ENCODE measurements around the gene TRAF3. TPM values are rescaled to one million over a fixed set of nuclear protein-coding genes. Genes with fewer than 3 reads are reported as not detected.
"Not testable (repeated sequence)": the region's sequence is repeated elsewhere in the genome, so short reads cannot be mapped to it uniquely, and the experiment has no call there.

TRAF3 gene
- total RNA-seq, 2 experiments from 2014 or later, result 52.9 to 54.4 TPM

DNA sequence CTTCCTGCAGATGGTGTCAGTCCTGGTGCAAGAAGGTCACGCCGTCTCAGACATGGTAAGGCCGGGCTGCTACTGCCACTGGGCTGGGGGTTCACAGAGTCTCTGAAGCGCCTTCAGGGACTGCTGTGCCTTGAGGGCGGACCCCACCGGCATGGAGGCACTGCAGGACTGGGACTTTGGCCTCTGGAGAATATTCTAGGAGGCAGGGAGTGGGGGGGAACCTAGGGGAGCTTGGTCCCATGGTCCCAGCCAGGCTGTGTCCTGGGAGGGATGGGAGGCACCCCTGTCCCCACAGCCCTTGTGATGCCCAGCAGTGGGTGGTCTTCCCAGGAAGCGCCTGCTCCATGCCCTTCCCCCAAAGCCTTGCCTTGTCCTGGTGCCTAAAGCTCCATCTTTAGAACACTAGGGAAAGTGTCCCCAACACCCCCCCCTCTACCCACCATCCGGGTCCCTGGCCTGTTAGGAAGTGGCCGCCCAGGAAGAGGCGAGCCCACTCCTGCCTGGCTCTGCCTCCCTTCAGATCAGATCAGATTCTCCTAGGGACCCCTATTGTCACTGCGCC is 146.8 kb downstream of the TRAF3 start:
- CTCF ChIA-PET, result no interaction called here
- POLR2A ChIA-PET, result interaction anchor here (1.1 kb wide), 1 partner anchor 8 kb away, joined by 3 read pairs; no protein-coding TSS in a partner anchor

DNA sequence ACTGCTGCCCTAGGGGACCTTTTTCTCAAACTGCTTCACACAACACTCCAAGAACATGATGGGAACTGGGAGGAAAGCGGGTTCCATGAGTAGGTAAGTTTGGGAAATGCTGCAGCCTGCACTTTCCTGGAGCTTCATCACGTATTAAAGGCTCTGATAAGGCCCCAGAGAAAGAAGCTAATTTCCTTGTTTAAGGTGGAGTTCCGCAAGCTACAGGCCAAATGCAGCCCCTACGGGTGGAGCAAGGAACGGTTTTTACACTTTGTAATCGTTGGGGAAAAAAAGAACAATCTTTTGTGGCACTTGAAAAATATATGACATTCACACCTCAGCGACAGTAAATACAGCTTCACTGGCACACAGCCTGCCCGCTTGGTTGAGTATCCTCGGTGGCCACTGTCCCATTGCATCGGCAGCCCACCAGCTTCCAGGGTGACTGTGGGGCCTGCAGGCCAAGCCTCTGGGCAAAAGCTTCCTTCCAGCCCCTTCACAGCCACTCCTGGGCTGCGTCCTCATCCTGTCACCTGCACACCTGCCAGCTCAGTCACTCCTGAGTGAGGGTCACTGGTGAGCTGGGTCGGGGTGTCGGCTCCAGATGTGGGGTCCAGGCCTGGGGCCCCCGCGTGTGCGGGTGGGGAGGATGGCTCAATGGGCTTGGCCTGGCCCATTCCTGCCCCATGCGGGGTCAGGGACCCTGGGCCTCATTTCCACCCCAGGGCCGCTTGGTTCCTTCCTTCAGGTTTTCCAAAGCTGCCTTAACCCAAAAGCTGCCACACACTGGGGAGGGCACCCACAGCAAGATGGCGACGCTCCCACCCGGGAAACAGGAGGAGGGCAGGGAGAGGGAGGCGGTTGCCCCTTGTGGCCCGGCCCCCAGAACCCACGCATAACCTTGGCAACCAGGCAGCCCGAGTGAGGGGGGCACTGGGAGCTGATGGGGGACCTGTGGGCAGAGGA is 147.7 kb downstream of the TRAF3 start:
- CTCF ChIA-PET, result interaction anchor here (0.5 kb wide), 1 partner anchor 307 kb away, joined by 3 read pairs; no protein-coding TSS in a partner anchor
- POLR2A ChIA-PET, result interaction anchor here (0.5 to 1.1 kb wide), 2 partner anchors 9 to 123 kb away, joined by 3 read pairs; no protein-coding TSS in a partner anchor

DNA sequence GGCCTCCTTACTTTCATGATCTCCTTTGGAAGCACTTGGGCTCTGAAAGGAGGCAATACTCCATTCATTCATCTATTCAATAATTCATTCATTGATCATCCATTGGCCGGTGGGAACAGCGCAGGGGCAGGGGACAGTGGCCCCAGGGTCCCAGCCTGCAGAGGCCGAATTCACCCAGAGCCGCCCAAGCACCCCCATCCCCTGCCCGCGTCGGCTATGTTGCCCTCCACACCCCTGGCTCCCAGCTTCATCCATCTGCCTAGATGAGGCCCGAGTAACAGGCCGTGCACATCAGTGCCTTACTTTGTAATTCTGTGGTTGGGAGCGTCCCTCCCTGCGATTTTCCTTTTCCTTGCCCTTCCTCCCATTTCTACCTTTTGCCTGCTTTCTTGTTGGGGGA is 148.4 kb downstream of the TRAF3 start:
- CTCF ChIA-PET, result interaction anchor here (0.5 kb wide), 1 partner anchor 308 kb away, joined by 3 read pairs; no protein-coding TSS in a partner anchor
- POLR2A ChIA-PET, result no interaction called here

DNA sequence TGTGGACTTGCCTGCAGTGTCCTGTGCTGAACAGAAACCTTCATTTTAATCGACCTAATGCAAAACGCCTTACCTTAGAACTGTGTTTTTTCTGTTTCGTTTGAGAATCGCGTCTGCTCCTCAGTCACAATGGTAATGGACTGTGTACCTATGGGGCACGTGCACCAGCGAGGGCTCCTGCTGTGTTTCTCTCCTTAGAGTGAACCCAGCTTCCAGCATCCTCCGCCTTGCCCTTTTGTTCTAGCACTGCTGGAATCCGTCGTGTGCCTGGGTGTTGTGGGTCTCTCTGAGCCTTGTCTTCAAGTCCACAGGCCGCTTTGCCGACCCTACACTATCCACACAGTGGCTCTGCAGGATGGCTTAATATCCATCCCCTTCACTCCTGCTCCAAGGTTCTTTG is 148.9 kb downstream of the TRAF3 start:
- ChIA-PET POLR2A (no interaction called here), CTCF (no interaction called here)

DNA sequence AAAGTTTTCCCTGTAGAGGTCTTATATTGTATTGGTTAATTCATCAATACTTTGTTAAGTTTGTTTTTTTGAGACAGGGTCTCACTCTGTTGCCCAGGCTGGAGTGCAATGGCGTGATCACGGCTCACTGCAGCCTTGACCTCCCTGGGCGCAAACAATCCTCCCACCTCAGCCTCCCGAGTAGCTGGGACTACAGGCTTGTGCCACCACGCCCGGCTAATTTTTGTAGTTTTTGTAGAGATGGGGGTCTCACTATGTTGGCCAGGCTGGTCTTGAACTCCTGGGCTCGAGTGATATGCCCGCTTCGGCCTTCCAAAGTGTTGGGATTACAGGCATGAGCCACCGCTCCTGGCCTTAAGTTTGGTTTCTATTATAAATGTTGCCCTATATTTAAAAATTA is 149.6 kb downstream of the TRAF3 start:
- POLR2A ChIA-PET, CTCF ChIA-PET: not testable (repeated sequence)

DNA sequence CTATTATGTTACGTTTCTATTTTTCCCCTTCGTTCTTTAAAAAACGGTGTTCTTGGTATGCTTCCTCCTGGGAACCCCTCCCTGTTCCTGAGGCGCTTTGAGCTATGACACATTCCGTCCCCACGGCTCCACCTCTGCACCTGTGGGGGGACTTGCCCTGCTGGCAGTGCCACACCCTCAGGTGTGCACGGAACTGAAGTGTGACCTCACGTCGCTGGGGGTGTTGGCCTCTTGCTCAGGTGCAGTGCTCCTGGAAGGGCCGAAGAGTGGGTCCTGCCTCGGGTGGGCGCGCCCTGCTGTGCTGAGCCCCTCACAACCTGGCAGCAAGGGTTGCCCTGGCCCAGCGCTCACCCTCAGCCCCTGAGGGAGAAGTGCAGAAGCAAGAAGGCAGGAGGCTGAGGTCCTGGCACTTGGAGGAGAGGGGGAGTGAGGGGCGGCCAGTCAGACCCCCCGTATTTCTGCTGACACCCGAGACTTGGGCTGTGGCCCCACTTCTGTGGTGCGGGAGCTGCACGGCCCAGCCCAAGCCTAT is 150.2 kb downstream of the TRAF3 start:
- POLR2A ChIA-PET, result interaction anchor here (0.6 kb wide), 1 partner anchor 149 kb away, joined by 3 read pairs; no protein-coding TSS in a partner anchor
- CTCF ChIA-PET, result interaction anchor here (1.1 kb wide), 1 partner anchor 9 kb away, joined by 3 read pairs; no protein-coding TSS in a partner anchor

DNA sequence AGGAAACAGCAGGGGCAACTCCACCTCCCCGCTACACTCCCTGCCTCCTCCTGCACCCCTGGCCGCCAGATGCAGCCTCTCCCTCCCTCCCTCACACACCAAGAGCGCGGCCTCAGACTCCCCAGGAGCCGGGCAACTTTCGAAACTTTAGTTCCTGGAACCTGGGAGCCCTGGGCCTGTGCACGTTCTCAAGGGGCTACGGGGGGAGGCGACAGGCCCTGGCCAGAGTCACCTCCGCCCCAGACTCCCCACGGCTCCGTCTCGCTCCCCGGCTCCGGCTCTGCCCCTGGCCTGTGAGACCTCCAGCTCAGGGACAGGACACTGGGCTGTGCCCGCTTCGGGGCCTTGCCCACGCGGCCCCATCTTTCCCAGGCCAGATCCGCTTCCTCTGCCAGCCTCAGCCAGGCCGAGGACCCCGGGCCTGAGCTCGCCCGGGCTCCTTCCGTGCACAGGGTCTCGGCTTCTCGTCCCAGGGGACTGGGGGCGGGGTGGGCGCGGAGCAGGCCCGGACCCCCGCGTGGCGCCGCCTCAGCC is 150.7 kb downstream of the TRAF3 start:
- POLR2A ChIA-PET, result interaction anchor here (0.6 kb wide), 1 partner anchor 149 kb away, joined by 3 read pairs; no protein-coding TSS in a partner anchor
- CTCF ChIA-PET, result interaction anchor here (1.1 kb wide), 1 partner anchor 9 kb away, joined by 3 read pairs; no protein-coding TSS in a partner anchor

DNA sequence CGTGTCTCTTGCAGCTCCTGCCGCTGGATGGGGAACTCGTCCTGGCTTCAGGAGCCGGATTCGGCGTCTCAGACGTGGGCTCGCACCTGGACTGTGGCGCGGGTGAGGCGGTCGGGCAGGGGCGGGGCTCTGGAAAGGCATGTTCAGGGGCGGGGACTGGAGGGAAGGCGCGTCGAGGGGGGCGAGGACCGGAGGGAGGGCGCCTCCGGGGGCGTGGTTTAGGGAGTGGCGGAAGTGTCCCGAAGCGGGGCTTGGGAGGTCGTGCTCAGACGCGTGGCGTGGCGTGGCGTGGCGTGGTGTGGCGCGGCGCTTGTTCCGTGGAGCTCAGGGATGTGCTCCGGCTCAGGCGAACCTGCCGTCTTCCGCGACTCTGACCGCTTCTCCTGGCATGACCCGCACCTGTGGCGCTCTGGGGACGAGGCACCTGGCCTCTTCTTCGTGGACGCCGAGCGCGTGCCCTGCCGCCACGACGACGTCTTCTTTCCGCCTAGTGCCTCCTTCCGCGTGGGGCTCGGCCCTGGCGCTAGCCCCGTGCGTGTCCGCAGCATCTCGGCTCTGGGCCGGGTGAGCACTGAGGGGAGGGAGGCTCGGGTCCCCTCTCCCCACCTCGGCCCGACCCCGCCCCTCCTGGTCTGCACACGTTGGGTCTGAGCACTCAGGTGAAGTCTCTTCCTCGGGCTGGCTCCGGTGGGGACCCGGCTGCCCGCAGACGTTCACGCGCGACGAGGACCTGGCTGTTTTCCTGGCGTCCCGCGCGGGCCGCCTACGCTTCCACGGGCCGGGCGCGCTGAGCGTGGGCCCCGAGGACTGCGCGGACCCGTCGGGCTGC is 151.4 kb downstream of the TRAF3 start:
- ChIA-PET POLR2A (no interaction called here), CTCF (interaction anchor here (1.1 kb wide), 1 partner anchor 10 kb away, joined by 3 read pairs; no protein-coding TSS in a partner anchor)

DNA sequence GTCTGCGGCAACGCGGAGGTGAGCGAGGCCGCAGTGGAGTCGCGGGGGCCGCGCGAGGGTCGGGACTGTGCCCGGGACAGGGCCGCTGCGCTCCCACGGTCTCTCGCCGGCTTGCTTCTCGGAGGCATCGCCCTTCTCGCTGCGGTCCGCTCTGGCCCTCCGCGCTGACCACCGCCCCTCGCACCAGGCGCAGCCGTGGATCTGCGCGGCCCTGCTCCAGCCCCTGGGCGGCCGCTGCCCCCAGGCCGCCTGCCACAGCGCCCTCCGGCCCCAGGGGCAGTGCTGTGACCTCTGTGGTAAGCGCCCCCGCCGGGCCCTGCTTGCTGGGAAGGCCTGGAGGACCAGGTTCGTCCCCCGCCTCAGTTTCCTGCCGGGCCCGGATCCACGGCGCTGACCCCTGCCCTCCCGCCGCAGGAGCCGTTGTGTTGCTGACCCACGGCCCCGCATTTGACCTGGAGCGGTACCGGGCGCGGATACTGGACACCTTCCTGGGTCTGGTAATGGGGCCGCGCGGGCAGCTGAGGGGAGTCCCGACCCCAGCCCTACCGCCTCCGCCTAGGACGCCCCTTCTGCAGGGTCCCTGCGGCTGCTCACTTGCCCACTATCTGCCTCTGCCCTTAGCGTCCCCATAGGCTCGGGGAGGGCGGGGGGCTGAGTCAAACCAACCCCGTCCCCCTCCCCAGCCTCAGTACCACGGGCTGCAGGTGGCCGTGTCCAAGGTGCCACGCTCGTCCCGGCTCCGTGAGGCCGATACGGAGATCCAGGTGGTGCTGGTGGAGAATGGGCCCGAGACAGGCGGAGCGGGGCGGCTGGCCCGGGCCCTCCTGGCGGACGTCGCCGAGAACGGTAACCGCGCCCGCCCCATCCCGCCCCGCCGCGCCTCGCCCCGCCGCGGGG is 152.2 kb downstream of the TRAF3 start:
- POLR2A ChIA-PET, result no interaction called here
- CTCF ChIA-PET, result no interaction called here

DNA sequence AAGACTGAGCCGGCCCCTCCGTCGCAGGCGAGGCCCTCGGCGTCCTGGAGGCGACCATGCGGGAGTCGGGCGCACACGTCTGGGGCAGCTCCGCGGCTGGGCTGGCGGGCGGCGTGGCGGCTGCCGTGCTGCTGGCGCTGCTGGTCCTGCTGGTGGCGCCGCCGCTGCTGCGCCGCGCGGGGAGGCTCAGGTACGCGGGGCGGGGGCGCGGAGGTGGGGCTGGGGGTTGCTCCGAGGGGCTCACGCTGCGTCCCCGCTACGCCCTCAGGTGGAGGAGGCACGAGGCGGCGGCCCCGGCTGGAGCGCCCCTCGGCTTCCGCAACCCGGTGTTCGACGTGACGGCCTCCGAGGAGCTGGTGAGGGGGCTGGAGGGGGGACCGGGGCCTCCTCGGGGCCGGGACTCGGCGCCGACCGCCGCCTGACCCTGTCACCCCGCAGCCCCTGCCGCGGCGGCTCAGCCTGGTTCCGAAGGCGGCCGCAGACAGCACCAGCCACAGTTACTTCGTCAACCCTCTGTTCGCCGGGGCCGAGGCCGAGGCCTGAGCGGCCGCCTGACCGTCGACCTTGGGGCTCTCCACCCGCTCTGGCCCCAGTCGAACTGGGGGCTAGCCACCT is 153.0 kb downstream of the TRAF3 start:
- ChIA-PET POLR2A (no interaction called here), CTCF (no interaction called here)

DNA sequence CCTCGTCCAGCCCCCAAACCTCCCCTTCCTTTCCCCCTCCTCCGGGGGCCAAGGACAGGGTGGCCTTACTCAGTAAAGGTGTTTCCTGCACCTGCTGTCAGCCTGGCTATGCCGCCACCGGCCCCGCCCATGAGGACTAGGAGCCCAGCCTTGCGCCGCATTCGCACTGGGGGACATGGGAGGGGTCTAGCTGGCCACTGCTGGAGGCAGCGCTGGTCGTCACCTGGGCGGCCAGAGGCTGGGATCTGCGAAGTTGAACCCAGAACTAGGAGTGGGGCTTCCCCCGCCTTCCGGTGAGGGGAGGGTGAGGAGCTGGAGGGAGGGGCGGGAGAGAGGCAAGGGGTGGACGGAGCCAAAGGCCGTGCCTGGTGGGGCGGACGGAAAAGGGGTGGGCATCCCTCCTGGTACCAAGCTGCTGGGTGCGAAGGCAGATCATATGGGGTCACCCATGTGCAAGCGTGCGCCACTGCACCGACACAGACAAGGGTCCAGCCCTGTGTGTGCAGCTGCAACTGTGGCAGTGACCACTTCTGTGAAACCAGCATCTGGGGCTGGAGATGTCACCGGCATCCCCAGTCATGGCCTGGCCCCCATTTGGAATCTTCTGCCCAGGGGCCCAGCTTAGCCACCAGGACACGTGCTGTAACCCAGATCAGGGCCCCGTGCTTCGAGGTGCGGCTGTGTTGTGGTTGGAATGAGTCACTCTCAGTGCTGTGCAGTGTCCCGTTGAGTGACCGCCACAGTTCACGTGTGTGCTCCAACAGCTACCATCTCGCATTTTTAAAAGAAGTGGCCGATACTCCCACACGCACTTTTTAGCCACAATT is 153.7 kb downstream of the TRAF3 start:
- ChIA-PET CTCF (no interaction called here), POLR2A (no interaction called here)

DNA sequence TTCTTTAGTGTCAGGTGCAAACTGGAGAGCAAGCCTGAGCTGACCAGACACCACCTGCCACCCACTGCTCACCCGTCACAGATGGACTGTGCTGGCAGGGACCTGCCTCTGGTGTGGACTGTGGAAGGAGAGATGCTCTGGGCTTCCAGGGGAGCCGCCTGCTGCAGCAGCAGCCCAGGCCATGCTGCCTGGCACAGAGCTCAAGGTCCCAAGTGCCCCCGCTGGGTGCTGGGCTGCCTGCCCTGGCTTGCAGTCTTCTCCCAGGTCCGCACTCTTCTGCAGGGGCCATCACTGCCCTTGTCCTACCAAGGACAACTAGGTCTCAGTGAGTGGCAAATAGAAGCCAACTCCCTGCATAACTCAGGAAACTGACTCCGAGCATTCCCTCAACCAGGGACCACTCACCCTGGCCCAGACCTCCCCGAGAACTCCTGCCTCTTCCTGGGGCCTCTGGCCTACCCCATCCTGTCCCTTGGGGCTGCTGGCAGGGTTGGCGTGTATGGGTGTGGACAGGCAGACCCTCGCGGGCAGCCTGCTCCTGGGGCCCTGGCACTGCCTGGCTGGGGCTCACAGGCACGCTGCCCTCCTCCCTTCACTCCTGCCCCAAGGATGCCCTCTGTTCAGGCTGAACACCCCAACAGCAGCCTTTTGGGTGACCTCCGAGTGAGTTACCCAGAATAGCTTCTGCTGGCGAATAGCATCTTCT is 154.5 kb downstream of the TRAF3 start:
- CTCF ChIA-PET, result no interaction called here
- POLR2A ChIA-PET, result no interaction called here

DNA sequence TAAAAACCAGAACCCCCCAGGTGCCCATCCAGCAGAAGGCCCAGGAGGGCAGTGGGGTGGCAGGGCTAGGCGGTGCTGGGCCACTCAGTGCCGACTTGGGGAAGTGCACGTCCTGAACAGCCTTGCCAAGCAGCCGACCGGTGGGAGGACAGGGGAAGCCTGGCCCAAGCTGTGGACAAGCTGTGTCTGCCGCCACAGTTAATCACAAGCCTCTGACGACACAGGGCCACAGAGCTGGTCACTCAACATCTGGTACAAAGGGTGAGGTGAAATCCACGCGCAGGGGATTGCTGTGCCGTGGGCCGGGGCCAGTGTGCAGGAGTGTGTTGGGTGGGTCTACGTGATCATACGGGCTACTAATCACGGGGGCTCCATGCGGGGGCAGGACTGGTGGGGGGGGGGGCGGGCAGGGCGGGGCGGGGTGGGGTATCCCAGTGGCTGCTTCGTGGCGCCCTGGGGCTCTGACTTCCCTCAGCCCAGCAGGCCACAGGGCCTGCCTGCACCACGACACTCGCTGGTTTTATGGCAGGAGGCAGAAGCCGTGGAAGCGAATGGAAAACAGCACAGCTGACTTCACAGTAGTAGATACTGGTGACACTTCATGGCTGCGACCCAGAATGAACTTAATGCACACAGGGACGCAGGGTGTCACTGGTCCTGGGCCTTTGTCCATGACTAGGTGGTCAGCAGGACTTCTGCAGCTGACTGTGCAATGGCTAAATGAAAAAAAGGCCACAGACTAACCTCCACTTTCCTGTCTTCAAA is 155.4 kb downstream of the TRAF3 start:
- ChIA-PET POLR2A (no interaction called here), CTCF (no interaction called here)

DNA sequence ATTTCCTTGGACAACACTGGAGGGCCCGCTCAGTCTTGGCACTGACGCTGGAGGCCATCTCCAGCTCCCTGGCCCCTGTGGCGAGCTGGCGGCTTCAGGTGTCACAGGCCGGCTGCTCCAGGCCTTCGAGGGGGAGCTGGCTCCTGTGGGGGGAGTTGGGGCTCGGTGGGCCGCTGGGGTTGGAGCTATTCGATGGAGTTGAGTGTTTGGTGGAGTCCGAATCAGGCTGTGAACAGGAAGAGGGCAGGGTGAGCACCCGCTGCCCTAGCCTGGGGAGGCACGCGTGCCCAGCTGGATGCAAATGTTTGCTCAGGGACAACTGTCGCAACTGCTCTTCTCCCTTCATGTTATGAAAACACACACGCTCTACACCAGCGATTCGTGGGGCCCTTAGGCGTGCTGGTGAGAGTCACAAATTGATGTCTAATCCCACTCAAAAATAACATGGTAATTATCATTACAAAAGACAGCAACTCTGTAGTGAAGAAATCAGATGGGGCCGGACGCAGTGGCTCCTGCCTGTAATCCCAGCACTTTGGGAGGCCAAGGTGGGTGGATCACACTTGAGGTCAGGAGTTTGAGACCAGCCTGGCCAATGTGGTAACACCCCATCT is 156.5 kb downstream of the TRAF3 start:
- CTCF ChIA-PET, result no interaction called here
- POLR2A ChIA-PET, result no interaction called here

DNA sequence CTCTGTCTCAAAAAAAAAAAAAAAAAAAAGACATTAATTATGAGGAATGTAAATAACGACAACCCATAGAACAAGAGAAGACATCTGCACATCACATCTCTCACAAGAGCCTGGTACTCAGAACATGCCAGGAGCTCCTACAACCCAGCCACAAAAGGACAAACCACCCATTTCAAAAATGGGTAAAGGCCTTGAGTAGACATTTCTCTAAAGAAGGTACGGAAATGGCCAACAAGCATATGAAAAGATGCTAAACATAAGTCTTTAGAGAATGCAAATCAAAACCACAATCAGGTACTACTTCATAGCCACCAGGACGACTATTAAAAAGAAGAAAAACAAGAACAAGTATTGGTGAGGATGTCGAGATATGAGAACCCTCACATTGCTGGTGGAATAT is 158.5 kb downstream of the TRAF3 start:
- ChIA-PET CTCF (no interaction called here), POLR2A (no interaction called here)
